Measurements from ENCODE around the gene FBL. TPM values are rescaled to one million over a fixed set of nuclear protein-coding genes. Genes with fewer than 3 reads are reported as not detected.

FBL gene
- total and polyA plus RNA-seq, 2 donors = 185 to 208 TPM

- DNase-seq (ENCODE audit: low read depth in 6 of 9, low spot score in 9 of 9) = no peak
These were observed 19.8 kb downstream of the FBL start for GRCh38 chr19:39826311-39826945.

DNA sequence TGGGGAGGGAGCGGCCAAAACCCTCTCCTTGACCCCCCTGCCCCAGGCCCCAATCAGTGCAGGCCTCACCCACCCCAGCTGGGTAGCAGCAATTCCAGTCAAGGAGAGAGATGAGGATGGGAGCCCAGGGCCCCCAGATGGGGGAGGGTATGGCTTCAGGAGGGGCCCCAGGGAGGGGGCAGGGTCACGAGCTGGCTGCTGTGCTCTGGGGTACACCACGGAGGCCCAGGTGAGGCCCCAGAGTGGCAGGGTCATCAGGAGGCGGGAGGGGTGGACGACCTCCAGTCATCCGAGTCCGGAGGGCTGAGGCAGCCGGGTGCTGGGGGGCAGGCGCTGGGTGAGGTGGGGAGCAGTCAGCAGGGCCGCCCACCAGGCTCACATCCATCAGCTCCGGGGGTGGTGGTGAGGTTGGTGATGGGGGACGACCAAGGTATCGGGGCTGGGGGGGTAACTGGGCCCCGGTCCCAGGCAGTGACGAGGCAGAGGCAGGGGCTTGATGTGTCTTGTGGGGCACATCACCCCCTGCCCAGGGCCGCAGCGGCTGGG is 20.6 kb downstream of the FBL start:
- Histone ChIP-seq H3K27me3 (ENCODE audit: control insufficient read depth in 2 of 2, insufficient read depth in 1 of 2, low read length in 1 of 2) (no peaks in the 10 kb centered on the region), H3K4me1 (ENCODE audit: control insufficient read depth in 2 of 2, insufficient read depth in 2 of 2, low read length in 2 of 2) (peaks cover 11 to 16% of the 10 kb centered on the region in 2 donors), H3K4me3 (ENCODE audit: low read length in 2 of 2) (no peak overlapping the region), H3K36me3 (ENCODE audit: control insufficient read depth in 2 of 2, insufficient read depth in 2 of 2, low read length in 1 of 2) (peaks cover 48 to 49% of the 10 kb centered on the region in 2 donors), H3K9me3 (ENCODE audit: control insufficient read depth in 2 of 2, insufficient read depth in 1 of 2, low read length in 1 of 2) (no peaks in the 10 kb centered on the region), H3K27ac (ENCODE audit: low read depth in 1 of 2, low read length in 1 of 2) (no peak overlapping the region)
- no peak for DNase-seq (ENCODE audit: low read depth in 6 of 9, low spot score in 9 of 9)
- 98% methylated on average over 17 of the region's 17 CpGs for WGBS

More at GRCh38 chr19:39826311-39826945, 19.8 kb downstream of the FBL start:
- peaks cover 13 to 16% of the 10 kb centered on the region in 2 donors for H3K4me1 ChIP-seq (ENCODE audit: control insufficient read depth in 2 of 2, insufficient read depth in 2 of 2, low read length in 2 of 2)
- H3K4me3 ChIP-seq (ENCODE audit: low read length in 2 of 2) = no peak overlapping the region
- whole genome bisulfite sequencing = over 99% methylated on average over 35 of the region's 35 CpGs
- no peaks in the 10 kb centered on the region for H3K9me3 ChIP-seq (ENCODE audit: control insufficient read depth in 2 of 2, insufficient read depth in 1 of 2, low read length in 1 of 2)
- H3K27ac ChIP-seq (ENCODE audit: low read depth in 1 of 2, low read length in 1 of 2) = no peak overlapping the region
- peaks cover 56 to 57% of the 10 kb centered on the region in 2 donors for H3K36me3 ChIP-seq (ENCODE audit: control insufficient read depth in 2 of 2, insufficient read depth in 2 of 2, low read length in 1 of 2)
- H3K27me3 ChIP-seq (ENCODE audit: control insufficient read depth in 2 of 2, insufficient read depth in 1 of 2, low read length in 1 of 2) = no peaks in the 10 kb centered on the region

- Histone ChIP-seq H3K27me3 (ENCODE audit: control insufficient read depth in 2 of 2, insufficient read depth in 1 of 2, low read length in 1 of 2) (no peaks in the 10 kb centered on the region), H3K4me3 (ENCODE audit: low read length in 2 of 2) (no peak overlapping the region), H3K27ac (ENCODE audit: low read depth in 1 of 2, low read length in 1 of 2) (peak overlapping the region in 1 of 2 donors; percentile 71), H3K9me3 (ENCODE audit: control insufficient read depth in 2 of 2, insufficient read depth in 1 of 2, low read length in 1 of 2) (no peaks in the 10 kb centered on the region), H3K4me1 (ENCODE audit: control insufficient read depth in 2 of 2, insufficient read depth in 2 of 2, low read length in 2 of 2) (peaks cover 11 to 16% of the 10 kb centered on the region in 2 donors), H3K36me3 (ENCODE audit: control insufficient read depth in 2 of 2, insufficient read depth in 2 of 2, low read length in 1 of 2) (peaks cover 43 to 44% of the 10 kb centered on the region in 2 donors)
- no peak for DNase-seq (ENCODE audit: low read depth in 6 of 9, low spot score in 9 of 9)
- 94% methylated on average over 11 of the region's 11 CpGs for WGBS
These were observed 21.1 kb downstream of the FBL start for GRCh38 chr19:39825093-39825463.

GRCh38 chr19:39824143-39825092 is 21.8 kb downstream of the FBL start:
- Histone ChIP-seq H3K4me1 (ENCODE audit: control insufficient read depth in 2 of 2, insufficient read depth in 2 of 2, low read length in 2 of 2) (peaks cover 11 to 16% of the 10 kb centered on the region in 2 donors), H3K27ac (ENCODE audit: low read depth in 1 of 2, low read length in 1 of 2) (peak overlapping the region; percentile 56 to 74), H3K4me3 (ENCODE audit: low read length in 2 of 2) (peak overlapping the region; percentile 73 to 74), H3K9me3 (ENCODE audit: control insufficient read depth in 2 of 2, insufficient read depth in 1 of 2, low read length in 1 of 2) (no peaks in the 10 kb centered on the region), H3K36me3 (ENCODE audit: control insufficient read depth in 2 of 2, insufficient read depth in 2 of 2, low read length in 1 of 2) (peaks cover 36 to 38% of the 10 kb centered on the region in 2 donors), H3K27me3 (ENCODE audit: control insufficient read depth in 2 of 2, insufficient read depth in 1 of 2, low read length in 1 of 2) (no peaks in the 10 kb centered on the region)
- DNase-seq (ENCODE audit: low read depth in 6 of 9, low spot score in 9 of 9) = peak; percentile 74 to 95 (median 85)
- WGBS = 11% methylated on average over 47 of the region's 47 CpGs

- Histone ChIP-seq H3K36me3 (ENCODE audit: control insufficient read depth in 2 of 2, insufficient read depth in 2 of 2, low read length in 1 of 2) (peaks cover 31 to 33% of the 10 kb centered on the region in 2 donors), H3K27me3 (ENCODE audit: control insufficient read depth in 2 of 2, insufficient read depth in 1 of 2, low read length in 1 of 2) (no peaks in the 10 kb centered on the region), H3K9me3 (ENCODE audit: control insufficient read depth in 2 of 2, insufficient read depth in 1 of 2, low read length in 1 of 2) (no peaks in the 10 kb centered on the region), H3K27ac (ENCODE audit: low read depth in 1 of 2, low read length in 1 of 2) (peak overlapping the region in 1 of 2 donors; percentile 74), H3K4me3 (ENCODE audit: low read length in 2 of 2) (peak overlapping the region; percentile 73 to 74), H3K4me1 (ENCODE audit: control insufficient read depth in 2 of 2, insufficient read depth in 2 of 2, low read length in 2 of 2) (peaks cover 11 to 16% of the 10 kb centered on the region in 2 donors)
- 48% methylated on average over 7 of the region's 7 CpGs for WGBS
- DNase-seq (ENCODE audit: low read depth in 6 of 9, low spot score in 9 of 9) = no peak
These were observed 22.5 kb downstream of the FBL start for GRCh38 chr19:39823686-39824085.

DNA sequence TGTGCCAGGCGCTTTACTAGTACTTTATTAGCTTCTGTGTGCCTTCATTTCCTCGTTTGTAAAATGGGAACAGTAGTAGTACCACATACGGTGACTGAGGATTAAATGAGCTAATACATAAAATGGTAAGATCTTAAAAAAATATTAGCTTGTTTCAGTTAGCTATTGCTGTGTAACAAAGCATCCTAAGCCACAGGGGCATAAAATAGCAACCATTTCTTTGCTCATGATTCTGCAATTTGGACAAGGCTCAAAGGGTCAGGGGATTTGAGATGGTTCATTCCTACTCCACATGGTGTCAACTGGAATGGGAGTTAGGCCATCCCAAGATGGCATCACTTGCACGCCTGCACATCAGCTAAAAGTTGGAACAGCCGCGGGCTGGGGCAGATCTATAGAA is 25.5 kb downstream of the FBL start:
- 96% methylated on average over 6 of the region's 6 CpGs for WGBS
- Histone ChIP-seq H3K36me3 (ENCODE audit: control insufficient read depth in 2 of 2, insufficient read depth in 2 of 2, low read length in 1 of 2) (peaks cover 5% of the 10 kb centered on the region in 2 donors), H3K9me3 (ENCODE audit: control insufficient read depth in 2 of 2, insufficient read depth in 1 of 2, low read length in 1 of 2) (no peaks in the 10 kb centered on the region), H3K4me1 (ENCODE audit: control insufficient read depth in 2 of 2, insufficient read depth in 2 of 2, low read length in 2 of 2) (peaks cover 11 to 16% of the 10 kb centered on the region in 2 donors), H3K27ac (ENCODE audit: low read depth in 1 of 2, low read length in 1 of 2) (no peak overlapping the region), H3K27me3 (ENCODE audit: control insufficient read depth in 2 of 2, insufficient read depth in 1 of 2, low read length in 1 of 2) (no peaks in the 10 kb centered on the region), H3K4me3 (ENCODE audit: low read length in 2 of 2) (no peak overlapping the region)
- DNase-seq (ENCODE audit: low read depth in 6 of 9, low spot score in 9 of 9) = no peak

GRCh38 chr19:39819786-39820185 is 26.4 kb downstream of the FBL start:
- WGBS = 97% methylated on average over 3 of the region's 3 CpGs
- Histone ChIP-seq H3K27me3 (ENCODE audit: control insufficient read depth in 2 of 2, insufficient read depth in 1 of 2, low read length in 1 of 2) (no peaks in the 10 kb centered on the region), H3K4me1 (ENCODE audit: control insufficient read depth in 2 of 2, insufficient read depth in 2 of 2, low read length in 2 of 2) (peaks cover 6 to 11% of the 10 kb centered on the region in 2 donors), H3K4me3 (ENCODE audit: low read length in 2 of 2) (no peak overlapping the region), H3K27ac (ENCODE audit: low read depth in 1 of 2, low read length in 1 of 2) (no peak overlapping the region), H3K36me3 (ENCODE audit: control insufficient read depth in 2 of 2, insufficient read depth in 2 of 2, low read length in 1 of 2) (no peaks in the 10 kb centered on the region), H3K9me3 (ENCODE audit: control insufficient read depth in 2 of 2, insufficient read depth in 1 of 2, low read length in 1 of 2) (no peaks in the 10 kb centered on the region)
- no peak for DNase-seq (ENCODE audit: low read depth in 6 of 9, low spot score in 9 of 9)

DNA sequence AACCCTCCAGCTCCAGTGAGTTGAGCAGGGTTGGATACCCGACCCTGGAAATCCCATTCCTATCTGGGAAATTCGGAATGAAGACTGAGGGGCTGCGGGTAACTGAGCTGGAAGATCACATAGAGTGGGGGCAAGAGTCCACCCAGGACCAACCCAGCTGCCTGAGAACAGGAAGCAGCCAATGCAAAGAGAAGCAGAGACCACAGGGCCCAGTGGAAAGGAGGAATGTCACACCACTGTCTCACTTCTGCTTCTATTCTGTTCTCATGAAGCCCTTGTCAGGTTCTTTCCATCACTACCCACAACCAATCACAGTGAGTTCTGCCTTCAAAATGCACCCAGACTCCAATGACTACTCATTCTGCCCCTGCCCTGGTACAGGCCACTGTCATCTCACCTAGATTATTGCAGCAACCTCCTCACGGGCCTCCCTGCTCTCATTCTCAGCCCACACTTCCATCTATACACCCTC is 27.5 kb downstream of the FBL start:
- H3K4me1 ChIP-seq (ENCODE audit: control insufficient read depth in 2 of 2, insufficient read depth in 2 of 2, low read length in 2 of 2) = peaks cover 3 to 4% of the 10 kb centered on the region in 2 donors
- H3K27ac ChIP-seq (ENCODE audit: low read depth in 1 of 2, low read length in 1 of 2) = no peak overlapping the region
- no peaks in the 10 kb centered on the region for H3K36me3 ChIP-seq (ENCODE audit: control insufficient read depth in 2 of 2, insufficient read depth in 2 of 2, low read length in 1 of 2)
- H3K9me3 ChIP-seq (ENCODE audit: control insufficient read depth in 2 of 2, insufficient read depth in 1 of 2, low read length in 1 of 2) = no peaks in the 10 kb centered on the region
- no peak overlapping the region for H3K4me3 ChIP-seq (ENCODE audit: low read length in 2 of 2)
- no peaks in the 10 kb centered on the region for H3K27me3 ChIP-seq (ENCODE audit: control insufficient read depth in 2 of 2, insufficient read depth in 1 of 2, low read length in 1 of 2)
- WGBS = 97% methylated on average over 4 of the region's 4 CpGs
- no peak for DNase-seq (ENCODE audit: low read depth in 6 of 9, low spot score in 9 of 9)
